ENCODE measurements around the gene TIRAP. TPM values are rescaled to one million over a fixed set of nuclear protein-coding genes. Genes with fewer than 3 reads are reported as not detected.
A peak's percentile ranks its signal among the peaks of the same experiment; 100 is the strongest.

The TIRAP gene
- total and polyA plus RNA-seq, 9 of the 15 experiments (the other 6 are each of a cell fraction or from before 2014, with no cell fraction given), result 0.60 to 8.7 (median 3.7) TPM

GRCh38 chr11:126332221-126332711, 49.4 kb downstream of the TIRAP start:
- Histone ChIP-seq H3K4me3 (no peak overlapping the region), H3K9me3 (replicated peaks; ENCODE audit: control insufficient read depth, insufficient read depth, low read depth, low read length) (no peaks in the 10 kb centered on the region), H2AFZ (ENCODE audit: low read depth, low read length) (no peak overlapping the region), H3K4me1 (replicated peaks in 1 of 2; ENCODE audit: control insufficient read depth in 2 of 2, insufficient read depth in 2 of 2, low read length in 2 of 2) (peaks cover 0 to 9% of the 10 kb centered on the region in 2 experiments; a peak in 1 of 5 replicates), H3K27me3 (ENCODE audit: control insufficient read depth in 2 of 2, insufficient read depth in 2 of 2, low read length in 2 of 2) (no peaks in the 10 kb centered on the region), H3K9me1 (ENCODE audit: control insufficient read depth, insufficient read depth, low read length) (no peaks in the 10 kb centered on the region), H3K4me2 (ENCODE audit: insufficient read depth, low read length) (no peak overlapping the region), H4K20me1 (replicated peaks; ENCODE audit: control insufficient read depth, insufficient read depth, low read length) (no peaks in the 10 kb centered on the region), H3K9ac (ENCODE audit: insufficient read depth in 1 of 2, low read depth in 2 of 2, low read length in 2 of 2) (no peak overlapping the region), H3K36me3 (ENCODE audit: control insufficient read depth, insufficient read depth, low read length) (peaks cover 7% of the 10 kb centered on the region; the same call in 2 of the 3 replicates), H3K27ac (ENCODE audit: extremely low read depth, low read depth, low read length) (no peak overlapping the region), H3K79me2 (ENCODE audit: control insufficient read depth, insufficient read depth, low read length) (no peaks in the 10 kb centered on the region)
- DNase-seq (ENCODE audit: extremely low read depth in 1 of 4, low spot score in 3 of 4) (no peak), ATAC-seq (peak; percentile 43), FAIRE-seq (no peak)
- 35% methylated on average over 3 of the region's 5 CpGs for WGBS (ENCODE audit: insufficient coverage, low coverage, missing lambda C conversion rate)
- in situ Hi-C loops (cut with MboI) (no loop called here), intact Hi-C loops (cut with micrococcal nuclease) (no loop called here)
- BruUV-seq (replicated peaks), result no TSS peak
- POLR2A ChIA-PET, result interaction anchor here (1.3 kb wide), 1 partner anchor 10 kb away, joined by 4 read pairs; no protein-coding TSS in a partner anchor
- TF ChIP-seq ZNF41 (CRISPR knock-in tag; conservative IDR thresholded peaks at IDR 0.05) (no peak), CREB3 (tag; conservative IDR thresholded peaks at IDR 0.05; ENCODE audit: low read depth) (no peak), ZNF316 (IDR thresholded peaks at IDR 0.05) (peak; percentile 56), TCF15 (CRISPR knock-in tag; IDR thresholded peaks at IDR 0.05) (no peak), PURB (CRISPR knock-in tag; IDR thresholded peaks at IDR 0.05; ENCODE audit: low read depth) (no peak), FOSL1 (tag; conservative IDR thresholded peaks at IDR 0.05) (peak; percentile 71), ZNF197 (CRISPR knock-in tag; IDR thresholded peaks at IDR 0.05; ENCODE audit: low read depth) (no peak), MEIS2 (IDR thresholded peaks at IDR 0.05; ENCODE audit: partially characterized antibody) (peak; percentile 22), ATF3 (IDR thresholded peaks at IDR 0.05) (0 out of 2 replicates have a peak, but pooled peaks have one; percentile 30), ATF3 (CRISPR knock-in tag; conservative IDR thresholded peaks at IDR 0.05) (no peak), TRIM28 (IDR thresholded peaks at IDR 0.05) (no peak), EGR1 (conservative IDR thresholded peaks at IDR 0.05) (peak; percentile 34; the same call in 1 of the 2 replicates), C11orf30 (IDR thresholded peaks at IDR 0.05; ENCODE audit: low read depth) (0 out of 2 replicates have a peak, but pooled peaks have one; percentile 28), CEBPZ (IDR thresholded peaks at IDR 0.05; ENCODE audit: borderline replicate concordance, low read depth, low read length) (no peak), CCAR2 (IDR thresholded peaks at IDR 0.05; ENCODE audit: low read depth, low read length) (no peak)
- CTCF ChIA-PET (ENCODE audit: low intra/inter-chr PET ratio), result no interaction called here

All from K562 (cell line).